M059J (cell line): Measurements from ENCODE around the gene PDPK1. TPM values are rescaled to one million over a fixed set of nuclear protein-coding genes. Genes with fewer than 3 reads are reported as not detected.

Experiments used
- DNase-seq: peaks from one replicate; pipeline ENCODE4 v3.0.0-alpha.2; 2012; ENCODE audit warnings: low read depth
- total RNA-seq: library from RNA; depleted of rRNA; stranded (reverse); fragments of >200 nt; shearing (Covaris generic); gene quantifications from 2 replicates; pipeline ENCODE4 v1.2.3, GENCODE V29; 2014; rRNA removed

The PDPK1 gene
- 19.8 and 33.5 TPM in 2 replicates for total RNA-seq

- peak; percentile 93 for DNase-seq
Measured at GRCh38 chr16:2537451-2538379, at the start of gene PDPK1. Gene PDPK1, plus strand, starts transcription at chr16:2538021. Its CDS starts 92 bp downstream, at chr16:2538113.

- no peak for DNase-seq
Measured at GRCh38 chr16:2489581-2489980, 48.2 kb upstream of the PDPK1 start.

- no peak for DNase-seq
Measured at GRCh38 chr16:2490190-2491105, 47.4 kb upstream of the PDPK1 start.

DNA sequence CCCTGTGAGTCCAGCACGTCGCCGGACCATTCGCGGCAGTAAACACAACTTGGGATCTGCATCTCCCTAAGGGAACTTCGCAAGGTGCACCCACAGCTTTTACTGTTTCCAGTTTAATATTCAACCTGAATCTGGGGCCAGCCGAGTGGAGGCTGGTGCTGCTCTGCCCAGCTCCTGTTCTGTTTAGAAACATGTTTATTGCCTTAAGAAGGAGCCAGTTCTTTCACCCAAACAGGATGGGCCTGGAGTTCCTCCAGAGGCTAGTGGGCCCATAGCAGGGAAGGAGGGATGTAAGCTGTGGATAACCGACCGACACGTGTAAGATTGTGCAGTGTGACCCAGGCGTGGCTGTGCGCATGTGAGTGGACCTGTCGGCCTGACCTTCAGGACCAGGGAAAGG, 45.5 kb upstream of the PDPK1 start:
- DNase-seq: no peak

DNA sequence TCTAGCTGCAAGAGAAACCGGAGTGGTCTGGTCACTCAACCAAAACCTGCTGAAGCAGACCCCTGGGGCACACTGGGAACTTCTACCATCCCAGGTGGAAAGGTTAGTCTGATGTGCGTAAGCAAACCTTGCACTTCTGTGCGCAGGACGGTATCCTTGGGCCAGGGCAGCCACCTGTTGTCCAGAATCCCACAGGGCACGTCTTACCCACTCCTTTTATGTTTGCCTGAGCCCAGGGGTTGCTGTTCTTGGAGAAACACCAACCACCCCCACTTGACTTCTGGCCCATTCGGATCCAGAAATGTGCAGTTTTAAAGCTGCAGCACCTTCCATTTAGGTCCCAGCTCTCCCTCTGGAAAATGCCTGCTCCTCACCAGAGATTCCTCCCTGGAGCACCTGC, 44.2 kb upstream of the PDPK1 start:
- no peak for DNase-seq

DNA sequence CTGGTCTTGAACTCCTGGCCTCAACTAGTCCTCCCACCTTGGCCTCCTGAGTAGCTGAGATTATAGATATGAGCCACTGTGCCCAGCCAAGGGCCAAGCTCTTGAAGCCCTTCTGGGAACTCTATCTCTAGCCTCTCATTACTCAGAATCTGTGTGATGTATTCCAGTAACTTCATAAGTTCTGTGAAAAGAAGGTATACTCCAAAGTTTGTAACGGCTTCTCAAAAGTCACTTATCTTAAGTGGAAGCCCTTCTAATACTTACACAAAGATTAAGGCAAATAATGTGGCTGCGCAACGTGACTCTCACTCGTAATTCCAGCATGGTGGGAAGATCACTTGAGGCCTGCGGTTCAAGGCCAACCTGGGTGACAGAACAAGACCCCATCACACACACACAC, 43.2 kb upstream of the PDPK1 start:
- no peak for DNase-seq

- no peak for DNase-seq
Measured at GRCh38 chr16:2495041-2495440, 42.8 kb upstream of the PDPK1 start.

- no peak for DNase-seq
Measured at GRCh38 chr16:2496223-2497115, 41.4 kb upstream of the PDPK1 start.

DNA sequence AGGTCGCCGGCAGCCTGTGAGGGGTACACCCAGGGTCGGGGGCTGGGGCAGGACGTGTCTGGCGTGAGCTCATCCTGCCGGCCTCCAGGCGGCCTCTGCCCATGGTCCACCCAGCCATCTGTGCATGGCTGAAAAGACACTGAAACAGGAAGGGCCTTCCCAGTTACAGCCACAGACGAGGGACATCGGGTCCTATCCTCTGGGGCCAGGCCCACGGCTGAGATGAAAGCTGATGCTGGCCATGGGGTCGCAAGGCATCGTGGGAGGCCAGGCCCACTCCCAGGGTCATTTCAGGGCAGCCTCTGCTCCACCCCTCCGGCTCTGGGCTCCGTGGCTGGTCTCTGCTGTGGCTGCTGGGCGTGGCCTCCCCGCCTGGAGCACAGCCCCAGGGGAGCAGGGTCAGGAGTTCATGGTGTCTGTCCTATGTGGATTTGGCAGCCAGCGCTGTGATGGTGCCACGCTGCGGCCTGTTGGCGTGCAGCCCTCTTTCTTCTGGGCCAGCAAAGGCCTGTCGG, 40.6 kb upstream of the PDPK1 start:
- DNase-seq: no peak

GRCh38 chr16:2497695-2498484, 39.9 kb upstream of the PDPK1 start:
- no peak for DNase-seq

- no peak for DNase-seq
Measured at GRCh38 chr16:2498531-2499253, 39.1 kb upstream of the PDPK1 start.

DNA sequence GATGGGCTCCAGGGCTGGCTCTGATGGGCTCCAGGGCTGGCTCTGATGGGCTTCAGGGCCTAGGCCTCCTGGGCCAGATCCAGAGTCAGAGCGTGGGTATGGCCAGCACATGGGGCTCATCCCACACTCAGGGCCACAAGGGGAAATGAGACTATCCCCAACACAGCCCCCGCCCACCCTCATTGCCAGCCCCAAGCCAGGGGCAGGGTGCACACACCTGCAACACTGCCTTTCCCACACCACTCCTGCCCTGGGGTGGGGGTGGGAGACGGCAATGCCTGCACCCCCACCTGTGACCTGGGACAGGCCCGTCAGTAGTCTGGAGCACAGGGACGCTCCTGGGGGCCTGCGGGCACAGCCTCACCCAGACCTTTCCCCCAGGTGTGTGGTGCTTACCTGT, 38.4 kb upstream of the PDPK1 start:
- DNase-seq: no peak

DNA sequence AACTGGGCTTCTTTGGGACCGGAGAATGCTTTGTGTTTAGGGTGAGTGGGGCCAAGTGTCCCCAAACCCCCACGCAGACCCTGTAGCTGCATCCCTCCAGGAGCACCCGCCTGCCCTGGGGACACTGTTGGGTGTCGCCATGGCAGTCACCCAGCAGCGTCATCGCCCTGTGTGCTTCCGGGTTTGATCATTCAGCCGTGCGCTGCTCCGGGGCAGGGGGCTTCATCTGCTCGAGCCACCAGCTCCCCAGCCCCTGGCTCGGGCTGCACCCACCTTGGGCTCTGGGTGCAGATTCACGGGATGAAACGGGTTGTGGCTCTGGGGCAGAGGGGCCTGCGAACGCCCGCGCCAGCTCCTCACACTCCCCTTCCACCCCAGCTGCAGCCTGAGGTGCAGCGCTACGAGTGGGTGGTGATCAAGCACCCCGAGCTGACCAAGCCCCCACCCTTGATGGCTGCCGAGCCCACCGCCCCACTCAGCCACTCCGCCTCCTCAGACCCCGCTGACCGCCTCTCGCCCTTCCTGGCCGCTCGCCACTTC, 37.9 kb upstream of the PDPK1 start:
- no peak for DNase-seq

GRCh38 chr16:2500430-2500917, 37.3 kb upstream of the PDPK1 start:
- DNase-seq: no peak

GRCh38 chr16:2500918-2501750, 36.7 kb upstream of the PDPK1 start:
- DNase-seq: peak; percentile 49

- DNase-seq: no peak
Measured at GRCh38 chr16:2501946-2502895, 35.6 kb upstream of the PDPK1 start.

DNA sequence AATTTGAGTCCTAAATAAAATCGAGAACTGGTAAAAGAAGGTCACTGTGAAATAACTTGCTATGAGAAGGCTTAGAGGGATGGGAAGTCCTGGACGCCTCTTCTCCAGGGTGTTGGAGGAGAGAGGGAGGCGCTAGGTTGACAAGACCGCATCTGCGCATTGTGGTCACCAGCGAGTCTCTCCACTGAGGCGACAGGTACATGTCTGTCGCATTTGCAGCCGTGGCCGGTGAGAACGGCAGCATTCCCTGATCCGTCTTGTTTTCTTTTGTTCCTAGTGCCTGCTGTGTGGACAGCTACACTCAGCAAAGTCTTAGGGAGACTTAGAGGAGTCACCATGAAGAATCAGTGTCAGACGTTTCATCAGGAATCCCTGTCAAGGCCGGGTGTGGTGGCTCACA, 32.1 kb upstream of the PDPK1 start:
- DNase-seq: no peak
